BLaER1 (cell line): Measurements from ENCODE around the gene LRRC32.
"Not testable (repeated sequence)": the region's sequence is repeated elsewhere in the genome, so short reads cannot be mapped to it uniquely, and the experiment has no call there.

Source experiments
- H3K27ac ChIP-seq: shearing (Covaris generic); formaldehyde crosslinking; 2 replicates; pipeline ENCODE4 v1.8.1; 2022
- H3K27me3 ChIP-seq: shearing (Covaris generic); formaldehyde crosslinking; 2 replicates; pipeline ENCODE4 v1.8.1; 2022
- H3K36me3 ChIP-seq: shearing (Covaris generic); formaldehyde crosslinking; 2 replicates; pipeline ENCODE4 v1.8.1; 2022
- H3K4me1 ChIP-seq: shearing (Covaris generic); formaldehyde crosslinking; 2 replicates; pipeline ENCODE4 v1.8.1; 2022
- H3K4me2 ChIP-seq: shearing (Covaris generic); formaldehyde crosslinking; 2 replicates; pipeline ENCODE4 v1.8.1; 2022
- H3K4me3 ChIP-seq: shearing (Covaris generic); formaldehyde crosslinking; 2 replicates; pipeline ENCODE4 v1.8.1; 2022
- H3K9ac ChIP-seq: shearing (Covaris generic); formaldehyde crosslinking; 2 replicates; pipeline ENCODE4 v1.8.1; 2022
- H3K9me3 ChIP-seq: shearing (Covaris generic); formaldehyde crosslinking; 2 replicates; pipeline ENCODE4 v1.8.1; 2022
- H4K20me1 ChIP-seq: shearing (Covaris generic); formaldehyde crosslinking; 2 replicates; pipeline ENCODE4 v1.8.1; 2022
- Cebpa-rat ChIP-seq: shearing (Covaris generic); IDR thresholded peaks from 2 replicates; pipeline ENCODE4 v1.8.1; 2022

LRRC32 gene

DNA sequence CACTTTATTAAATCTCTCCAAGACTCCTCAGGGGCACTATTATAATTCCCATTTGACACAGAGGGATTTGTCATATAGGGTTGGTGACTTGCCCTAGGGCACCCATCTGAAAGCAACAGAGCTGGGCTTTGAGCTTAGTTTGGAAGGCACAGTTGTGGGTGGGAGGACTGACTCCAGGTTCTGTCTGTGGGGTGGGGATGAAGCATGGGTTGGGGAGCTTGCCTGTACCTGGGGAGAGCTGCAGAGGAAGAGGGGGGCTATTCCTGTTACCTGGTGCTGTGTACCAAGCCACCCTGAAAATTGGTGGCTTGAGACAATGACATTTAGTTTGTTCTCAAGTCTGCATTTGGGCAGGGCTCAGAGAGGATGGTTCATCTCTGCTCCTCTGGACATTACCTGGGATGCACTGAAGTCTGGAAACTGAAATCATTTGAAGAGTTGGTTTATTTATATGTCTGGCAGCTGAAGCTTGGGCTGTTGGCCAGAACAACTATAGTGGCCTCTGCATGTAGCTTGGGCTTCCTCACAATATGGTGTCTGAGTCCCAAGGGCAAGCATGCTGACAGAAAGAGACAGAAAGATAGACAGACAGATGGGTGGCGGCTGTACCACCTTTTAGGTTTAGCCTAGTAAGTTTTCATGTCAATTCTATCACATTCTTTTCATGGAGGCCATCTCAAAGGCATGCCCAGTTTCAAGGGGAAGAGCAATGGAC is 44.9 kb downstream of the LRRC32 start:
- Histone ChIP-seq H4K20me1 (no peaks in the 10 kb centered on the region), H3K4me2 (no peak overlapping the region), H3K9ac (no peak overlapping the region), H3K4me1 (peaks cover 65% of the 10 kb centered on the region), H3K4me3 (no peak overlapping the region), H3K9me3 (peaks cover 10% of the 10 kb centered on the region), H3K36me3 (no peaks in the 10 kb centered on the region), H3K27me3 (no peaks in the 10 kb centered on the region), H3K27ac (no peak overlapping the region)
- TF ChIP-seq Cebpa-rat = no peak

DNA sequence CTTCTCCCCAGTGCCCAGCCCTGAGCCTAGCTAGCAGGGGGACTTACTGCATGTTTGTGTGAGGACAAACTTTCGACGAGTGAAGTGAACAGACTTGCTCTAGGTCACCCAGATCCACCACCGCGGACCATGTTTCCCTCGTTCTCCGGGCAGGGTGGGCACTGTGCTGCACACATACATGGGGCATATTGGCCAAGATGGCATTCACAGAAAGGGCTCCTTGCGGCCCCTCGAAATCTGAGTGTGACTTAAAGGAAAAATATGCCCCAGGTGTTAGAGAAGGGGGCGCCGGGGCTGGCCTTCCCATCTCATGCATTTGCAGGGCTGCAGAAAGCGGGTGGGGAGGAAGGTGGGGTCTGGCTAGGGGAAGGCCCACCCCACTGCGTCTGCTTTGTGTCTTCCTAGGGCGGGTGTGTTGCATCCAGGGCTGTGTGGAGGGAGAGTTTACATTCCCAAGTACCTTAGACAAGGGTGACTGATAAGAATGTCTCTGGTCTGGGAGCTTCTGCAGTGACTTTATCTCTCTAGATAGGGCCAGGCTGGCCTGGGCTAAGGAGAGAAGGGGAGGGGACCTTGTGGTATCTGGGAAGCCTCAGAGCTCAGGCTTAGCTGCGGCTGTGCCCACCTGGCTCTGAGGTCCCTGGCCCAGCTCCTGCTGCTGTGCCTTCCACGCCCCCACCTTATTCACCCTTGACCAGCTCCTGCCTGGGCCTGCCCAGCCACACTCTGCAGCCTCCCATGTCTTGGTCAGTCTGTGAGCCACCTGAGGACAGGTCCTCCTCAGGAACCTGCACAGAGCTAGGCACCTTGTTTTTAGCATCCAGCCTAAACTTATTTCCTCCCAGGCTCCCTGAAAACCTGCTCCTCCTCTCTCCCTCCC is 45.8 kb downstream of the LRRC32 start:
- H3K36me3 ChIP-seq = no peaks in the 10 kb centered on the region
- no peak overlapping the region for H3K9ac ChIP-seq

DNA sequence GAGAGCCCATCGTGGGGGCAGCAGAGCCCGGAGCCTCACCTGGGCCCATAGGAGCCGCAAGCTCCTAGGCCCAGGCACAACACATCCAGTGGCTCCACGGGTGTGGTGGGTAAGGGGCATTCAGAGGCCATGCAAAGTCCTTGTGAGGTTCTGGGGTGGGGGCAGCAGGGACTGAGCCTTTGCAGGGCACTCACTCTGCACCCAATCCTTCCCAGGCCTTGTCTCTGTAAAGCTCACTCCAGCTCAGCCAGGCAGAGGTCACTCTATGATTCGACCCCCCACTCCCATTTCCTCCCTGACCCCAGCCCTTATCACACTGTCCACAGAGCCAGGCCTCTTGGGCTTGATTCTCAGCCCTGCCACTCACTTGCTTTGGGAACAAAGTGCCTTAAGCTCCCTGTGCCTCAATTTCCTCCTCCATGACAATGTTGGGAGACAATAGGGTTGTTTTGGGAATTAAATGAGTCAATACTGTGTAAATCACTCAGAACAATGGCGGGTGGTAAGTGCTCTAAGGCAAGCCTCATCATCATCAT is 46.6 kb downstream of the LRRC32 start:
- Histone ChIP-seq H3K9ac (no peak overlapping the region), H3K27me3 (no peaks in the 10 kb centered on the region), H3K4me3 (no peak overlapping the region)

More for the DNA sequence above, 45.8 kb downstream of the LRRC32 start:
- no peaks in the 10 kb centered on the region for H3K27me3 ChIP-seq
- no peak overlapping the region for H3K27ac ChIP-seq
- H3K9me3 ChIP-seq = peaks cover 10% of the 10 kb centered on the region
- H3K4me1 ChIP-seq = peaks cover 56% of the 10 kb centered on the region
- H3K4me2 ChIP-seq = no peak overlapping the region
- TF ChIP-seq Cebpa-rat = no peak
- H3K4me3 ChIP-seq = no peak overlapping the region
- no peaks in the 10 kb centered on the region for H4K20me1 ChIP-seq

DNA sequence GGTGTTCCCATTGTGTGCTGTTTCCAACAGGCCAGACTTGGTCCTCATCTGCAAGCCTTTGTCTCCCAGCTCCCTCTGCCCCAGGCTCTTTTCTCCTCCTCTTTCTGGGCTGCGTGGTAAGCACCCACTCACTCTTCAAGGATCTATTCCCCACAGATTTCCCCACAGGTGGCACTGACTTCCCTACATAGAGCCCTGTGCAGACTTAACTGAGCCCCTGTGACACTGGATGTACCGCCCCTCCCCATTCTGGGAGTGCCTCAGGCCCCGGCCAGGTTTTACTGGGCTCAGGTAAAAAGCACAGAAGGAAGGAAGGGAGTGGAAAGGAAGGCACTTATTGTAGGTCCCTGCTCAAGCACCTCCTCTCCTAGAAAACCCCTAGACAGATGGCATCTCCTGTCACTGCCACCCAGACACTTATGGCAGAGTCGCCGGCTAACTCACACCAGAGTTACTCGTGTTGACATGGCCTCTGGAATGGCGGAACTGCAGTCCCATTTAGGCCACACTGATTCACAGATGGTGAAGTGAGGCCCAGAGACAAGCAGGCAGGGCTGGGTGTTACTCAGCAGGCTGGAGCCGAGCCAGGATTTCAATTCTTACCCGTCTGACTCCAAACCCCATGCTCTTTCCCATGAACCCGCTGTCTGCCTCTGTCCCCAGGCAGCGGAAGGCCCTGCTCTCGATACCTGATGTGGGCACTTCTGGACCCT is 47.2 kb downstream of the LRRC32 start:
- Histone ChIP-seq H3K4me1 (peaks cover 42% of the 10 kb centered on the region), H3K4me3 (no peak overlapping the region), H3K9me3 (peaks cover 19% of the 10 kb centered on the region), H3K36me3 (no peaks in the 10 kb centered on the region), H3K27me3 (no peaks in the 10 kb centered on the region), H3K4me2 (peak overlapping the region; percentile 24; the same call in 1 of the 2 replicates), H3K27ac (no peak overlapping the region), H3K9ac (no peak overlapping the region), H4K20me1 (no peaks in the 10 kb centered on the region)
- no peak for TF ChIP-seq Cebpa-rat

More for the DNA sequence above, 46.6 kb downstream of the LRRC32 start:
- Histone ChIP-seq H3K36me3 (no peaks in the 10 kb centered on the region), H4K20me1 (no peaks in the 10 kb centered on the region), H3K27ac (no peak overlapping the region), H3K4me1 (peaks cover 48% of the 10 kb centered on the region), H3K4me2 (no peak overlapping the region), H3K9me3 (peaks cover 13% of the 10 kb centered on the region)
- no peak for TF ChIP-seq Cebpa-rat

DNA sequence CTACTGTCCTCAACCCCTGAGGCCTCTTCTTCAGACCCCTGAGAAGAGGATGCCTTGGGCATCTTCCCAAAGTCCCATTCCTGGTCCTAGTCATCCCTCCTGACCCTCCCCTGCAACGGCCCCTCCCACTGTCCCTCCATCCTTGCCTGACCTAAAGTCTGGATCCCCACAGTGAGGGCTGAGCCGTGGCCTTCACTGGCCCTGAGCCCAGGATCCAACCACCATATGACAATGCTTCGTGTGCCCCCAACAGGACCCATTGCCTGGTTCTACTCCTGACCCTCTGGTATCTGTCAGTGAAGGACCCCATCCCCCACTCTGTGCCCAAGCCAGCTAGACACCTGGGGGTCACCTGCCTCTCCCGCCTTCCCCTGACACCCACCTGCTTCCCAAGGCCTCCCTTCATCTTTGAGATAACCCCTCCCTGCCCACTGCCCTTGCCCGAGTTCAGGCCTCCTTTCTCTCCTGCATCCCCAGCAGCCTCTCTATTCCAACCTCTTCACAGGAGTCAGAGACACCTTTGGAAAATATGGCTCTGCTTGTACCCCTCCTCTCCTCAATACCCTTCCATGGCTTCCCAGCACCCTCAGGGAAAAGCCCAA is 48.0 kb downstream of the LRRC32 start:
- Histone ChIP-seq H3K4me3 (no peak overlapping the region), H3K4me1 (peaks cover 34% of the 10 kb centered on the region), H3K9me3 (peaks cover 20% of the 10 kb centered on the region), H4K20me1 (no peaks in the 10 kb centered on the region), H3K36me3 (no peaks in the 10 kb centered on the region), H3K9ac (no peak overlapping the region), H3K27ac (no peak overlapping the region), H3K4me2 (no peak overlapping the region; the same call in 1 of the 2 replicates), H3K27me3 (no peaks in the 10 kb centered on the region)
- TF ChIP-seq Cebpa-rat = no peak

DNA sequence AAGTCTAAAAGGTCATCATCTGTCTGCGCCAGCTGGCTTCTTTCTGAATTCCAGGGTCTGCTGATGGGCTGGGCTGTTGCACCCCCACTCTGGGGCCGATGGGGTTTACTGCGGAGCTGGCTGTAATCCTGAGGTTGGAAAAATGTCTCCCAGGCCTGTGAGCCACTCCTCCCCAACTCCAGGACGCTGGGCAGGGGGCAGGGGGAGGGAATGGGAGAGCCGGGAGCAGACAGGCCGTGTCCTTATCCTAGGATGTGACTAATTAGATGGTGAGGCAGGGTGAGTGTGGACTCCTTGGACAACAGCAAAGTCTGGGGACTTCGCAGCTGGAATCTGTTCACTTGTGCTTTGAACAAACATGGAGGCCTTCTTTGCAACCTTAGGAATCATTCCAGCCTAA is 48.7 kb downstream of the LRRC32 start:
- Histone ChIP-seq H3K27me3 (no peaks in the 10 kb centered on the region), H3K4me1 (peaks cover 27% of the 10 kb centered on the region), H3K27ac (no peak overlapping the region), H4K20me1 (no peaks in the 10 kb centered on the region), H3K36me3 (no peaks in the 10 kb centered on the region), H3K4me2 (no peak overlapping the region), H3K9ac (no peak overlapping the region), H3K9me3 (peaks cover 20% of the 10 kb centered on the region), H3K4me3 (no peak overlapping the region)
- no peak for TF ChIP-seq Cebpa-rat

DNA sequence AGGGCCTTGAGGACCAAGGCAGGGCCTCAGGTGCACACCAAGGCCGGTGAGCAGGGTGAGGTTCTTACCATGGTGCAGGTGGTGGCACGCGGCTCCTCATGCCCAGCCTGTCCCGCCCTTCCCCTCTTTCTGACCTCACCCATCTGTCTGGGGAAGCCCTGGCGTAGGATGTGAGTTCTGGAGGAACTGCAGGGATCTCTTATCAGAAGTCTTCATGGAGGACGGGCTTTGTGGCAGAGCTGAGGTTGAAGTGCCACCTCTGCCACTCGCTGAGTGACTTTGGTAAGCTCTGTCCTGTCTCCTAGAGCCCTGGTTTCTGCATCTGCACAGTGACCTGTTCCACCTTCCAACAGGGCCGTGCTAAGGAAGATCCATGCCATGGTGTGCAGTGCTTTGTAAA is 49.1 kb downstream of the LRRC32 start:
- no peaks in the 10 kb centered on the region for H3K27me3 ChIP-seq
- H3K9ac ChIP-seq = no peak overlapping the region
- peaks cover 23% of the 10 kb centered on the region for H3K4me1 ChIP-seq
- no peaks in the 10 kb centered on the region for H3K36me3 ChIP-seq
- H3K4me2 ChIP-seq = no peak overlapping the region
- H3K9me3 ChIP-seq = peaks cover 20% of the 10 kb centered on the region
- no peak overlapping the region for H3K4me3 ChIP-seq
- H4K20me1 ChIP-seq = no peaks in the 10 kb centered on the region
- no peak overlapping the region for H3K27ac ChIP-seq
- no peak for TF ChIP-seq Cebpa-rat

DNA sequence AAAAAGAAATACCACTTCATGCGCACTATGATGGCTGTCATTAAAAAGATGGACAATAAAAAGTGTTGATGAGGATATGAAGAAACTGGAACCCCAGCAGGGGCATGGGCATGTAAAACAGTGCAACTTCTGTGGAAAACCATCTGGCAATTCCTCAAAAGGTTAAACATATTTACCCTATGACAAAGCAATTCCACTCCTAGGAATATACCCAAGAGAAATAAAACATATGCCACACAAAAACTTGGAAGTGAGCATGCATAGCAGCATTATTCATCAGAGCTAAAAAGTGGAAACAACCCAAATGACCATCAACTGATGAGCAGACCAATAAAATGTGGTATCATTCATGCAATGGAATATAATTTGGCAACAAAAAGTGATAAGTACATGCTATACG is 50.1 kb downstream of the LRRC32 start:
- TF ChIP-seq Cebpa-rat = no peak
- no peaks in the 10 kb centered on the region for H4K20me1 ChIP-seq
- no peaks in the 10 kb centered on the region for H3K27me3 ChIP-seq

DNA sequence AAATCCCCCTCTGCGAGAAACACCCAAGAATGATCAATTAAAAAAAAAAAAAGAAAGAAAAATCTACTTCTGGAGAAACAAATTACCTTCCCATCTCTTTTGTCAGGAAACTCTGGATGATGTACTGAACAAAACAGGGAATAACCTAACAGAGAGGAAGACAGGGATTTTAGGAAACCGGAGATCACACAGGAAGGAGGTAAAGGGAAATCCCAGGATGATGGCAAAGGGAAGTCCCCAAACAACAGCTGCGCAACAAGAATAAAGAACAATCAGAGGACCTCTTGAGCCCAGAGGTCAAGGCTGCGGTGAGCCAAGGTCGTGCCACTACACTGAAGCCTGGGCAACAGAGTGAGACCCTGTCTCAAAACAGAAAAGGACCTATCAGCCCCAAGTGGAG is 50.7 kb downstream of the LRRC32 start:
- H4K20me1 ChIP-seq, H3K27me3 ChIP-seq, H3K4me2 ChIP-seq, H3K9me3 ChIP-seq, H3K27ac ChIP-seq, H3K9ac ChIP-seq, H3K36me3 ChIP-seq, H3K4me3 ChIP-seq: not testable (repeated sequence)
- H3K4me1 ChIP-seq = peaks cover 26% of the 10 kb centered on the region

More for the DNA sequence above, 50.1 kb downstream of the LRRC32 start:
- peaks cover 10% of the 10 kb centered on the region for H3K9me3 ChIP-seq
- H3K36me3 ChIP-seq = no peaks in the 10 kb centered on the region
- peaks cover 23% of the 10 kb centered on the region for H3K4me1 ChIP-seq
- H3K9ac ChIP-seq = no peak overlapping the region
- H3K4me3 ChIP-seq = no peak overlapping the region
- no peak overlapping the region for H3K27ac ChIP-seq
- H3K4me2 ChIP-seq = no peak overlapping the region
